GM18498 (cell line): ENCODE results near the gene NUDT1.

Experiments used
- ATAC-seq: cut with Tn5 transposase; IDR thresholded peaks from one replicate; pipeline ENCODE4 v1.9.1; 2021; ENCODE audit warnings: mild to moderate bottlenecking, moderate library complexity; ENCODE audit not compliant: unreplicated experiment

Gene NUDT1

DNA sequence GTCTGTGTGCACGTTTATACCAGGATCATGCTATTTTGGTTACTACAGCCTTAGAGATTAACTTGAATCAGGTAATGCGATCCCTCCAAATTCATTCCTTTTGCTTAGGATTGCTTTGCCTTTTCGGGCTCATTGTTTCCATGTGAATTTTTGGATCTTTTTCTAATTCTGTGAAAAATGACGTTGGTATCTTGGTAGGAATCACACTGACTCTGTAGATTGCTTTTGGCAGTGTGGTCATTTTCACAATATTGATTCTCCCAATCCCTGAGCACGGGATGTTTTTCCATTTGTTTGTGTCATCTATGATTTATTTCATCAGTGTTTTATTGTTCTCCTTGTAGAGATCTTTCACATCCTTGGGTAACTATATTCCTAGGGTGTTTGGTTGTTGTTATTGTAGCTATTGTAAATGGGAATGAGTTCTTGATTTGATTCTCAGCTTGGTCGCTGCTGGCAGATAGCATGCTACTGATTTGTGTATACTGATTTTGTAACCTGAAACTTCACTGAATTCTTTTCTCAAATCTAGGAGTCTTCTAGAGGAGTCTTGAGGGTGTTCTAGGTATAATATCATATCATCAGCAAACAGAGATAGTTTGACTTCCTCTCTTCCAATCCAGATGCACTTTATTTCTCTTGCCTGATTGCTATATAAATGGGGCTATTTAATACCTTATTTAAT is 54.1 kb downstream of the NUDT1 start:
- no peak for ATAC-seq

DNA sequence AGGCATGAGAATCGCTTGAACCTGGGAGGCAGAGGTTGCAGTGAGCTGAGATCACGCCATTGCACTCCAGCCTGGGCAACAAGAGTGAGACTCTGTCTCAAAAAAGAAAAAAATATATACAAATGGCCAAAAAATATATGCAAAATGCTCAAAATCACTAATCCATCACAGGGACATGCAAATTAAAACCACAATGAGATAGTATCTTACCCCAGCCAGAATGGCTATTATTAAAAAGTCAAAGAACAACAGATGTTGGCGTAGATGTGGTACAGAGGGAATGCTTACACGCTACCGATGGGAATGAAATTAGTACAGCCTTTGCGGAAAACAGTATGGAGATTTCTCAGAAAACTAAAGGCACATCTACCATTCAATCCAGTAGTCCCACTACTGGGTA is 54.8 kb downstream of the NUDT1 start:
- ATAC-seq = no peak

DNA sequence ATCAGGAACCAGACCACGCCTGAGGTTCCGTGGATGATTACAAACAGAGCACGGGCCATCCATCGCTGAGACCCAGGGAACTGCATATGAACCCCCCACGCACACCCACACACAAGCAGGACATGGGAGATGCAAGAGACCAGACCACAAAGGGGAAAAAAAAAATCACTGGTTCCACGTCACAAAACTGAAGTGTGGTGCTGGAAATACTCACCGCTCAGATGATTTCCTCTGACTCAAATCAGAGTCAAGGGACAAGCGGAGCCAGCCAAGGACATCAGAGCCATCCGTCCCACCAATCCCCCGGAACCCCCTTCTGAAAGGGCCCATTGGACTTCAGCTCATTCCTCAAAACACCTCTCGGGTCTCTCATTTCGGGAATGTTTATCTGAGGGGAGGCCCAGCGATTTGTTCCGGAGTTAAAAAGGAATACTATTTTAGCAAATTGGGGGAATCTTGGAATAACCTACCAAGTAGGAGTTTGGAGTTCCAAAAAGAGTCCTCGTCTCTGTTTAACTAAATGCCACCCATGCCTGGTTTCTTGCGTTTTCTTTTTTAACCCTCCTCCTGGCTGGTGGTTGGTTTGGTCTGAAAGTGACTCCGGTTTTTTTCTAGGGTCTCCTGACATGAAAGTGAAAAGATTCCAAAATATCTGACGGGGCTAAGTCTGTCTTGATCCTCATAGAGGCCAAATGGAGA is 57.3 kb downstream of the NUDT1 start:
- ATAC-seq = peak; percentile 48

DNA sequence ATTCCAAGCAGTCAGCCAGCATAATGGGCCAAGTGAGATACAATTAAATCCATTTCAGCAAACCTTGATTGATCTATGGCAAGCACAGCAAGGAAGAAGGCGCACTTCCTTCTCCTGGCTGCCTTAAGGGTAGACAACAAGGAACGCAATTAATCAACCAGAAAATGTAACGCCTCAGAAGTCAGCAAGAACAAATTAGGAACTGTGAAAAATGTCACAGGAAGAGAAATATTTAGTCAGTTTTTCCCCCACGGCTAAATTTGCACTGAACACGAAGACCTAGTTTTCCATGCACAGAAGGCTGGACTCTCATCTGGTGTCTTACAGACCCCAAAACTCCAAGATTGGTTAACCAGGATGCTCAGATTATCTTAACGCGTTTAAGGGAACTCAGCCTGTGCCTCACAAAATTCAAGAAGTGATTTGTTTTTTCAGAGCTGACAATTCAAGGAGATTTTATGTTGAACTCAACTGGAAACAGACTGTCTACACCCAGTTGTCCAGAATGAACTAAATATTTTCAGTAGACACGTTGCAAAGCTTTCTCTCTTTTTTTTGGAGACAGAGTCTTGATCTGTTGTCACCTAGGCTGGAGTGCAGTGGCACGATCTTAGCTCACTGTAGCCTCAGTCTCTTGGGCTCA is 58.0 kb downstream of the NUDT1 start:
- no peak for ATAC-seq
